GM12891 (cell line): Measurements from ENCODE around the gene GSTP1.

Source experiments
- DNase-seq: peaks from one replicate; pipeline ENCODE4 v3.0.0; 2011; ENCODE audit warnings: low spot score; ENCODE audit not compliant: insufficient read length
- FAIRE-seq: peaks from 2 replicates; lab custom pipeline; 2011; peaks lifted over from hg19 to GRCh38; lab: Jason Lieb, UNC
- PAX5 ChIP-seq: IDR thresholded peaks from 2 replicates; pipeline ENCODE4 v1.6.1; 2011; ENCODE audit warnings: low read length, moderate library complexity, mild to moderate bottlenecking; ENCODE audit not compliant: insufficient read depth, severe bottlenecking
- POLR2A ChIP-seq: IDR thresholded peaks from 2 replicates; pipeline ENCODE4 v1.6.1; 2011; ENCODE audit warnings: low read depth, low read length, control low read depth
- POLR2AphosphoS5 ChIP-seq: IDR thresholded peaks from 2 replicates; pipeline ENCODE4 v1.6.1; 2011; ENCODE audit warnings: low read depth, low read length, control low read depth
- POU2F2 ChIP-seq: IDR thresholded peaks from 2 replicates; pipeline ENCODE4 v1.6.1; 2011; ENCODE audit warnings: low read depth, mild to moderate bottlenecking, control low read depth, low read length, moderate library complexity
- SPI1 ChIP-seq: IDR thresholded peaks from 2 replicates; pipeline ENCODE4 v1.6.1; 2011; ENCODE audit warnings: low read depth, low read length, control low read depth
- TAF1 ChIP-seq: IDR thresholded peaks from 2 replicates; pipeline ENCODE4 v1.6.1; 2011; ENCODE audit warnings: low read depth, low read length, control low read depth

GSTP1 gene

DNA sequence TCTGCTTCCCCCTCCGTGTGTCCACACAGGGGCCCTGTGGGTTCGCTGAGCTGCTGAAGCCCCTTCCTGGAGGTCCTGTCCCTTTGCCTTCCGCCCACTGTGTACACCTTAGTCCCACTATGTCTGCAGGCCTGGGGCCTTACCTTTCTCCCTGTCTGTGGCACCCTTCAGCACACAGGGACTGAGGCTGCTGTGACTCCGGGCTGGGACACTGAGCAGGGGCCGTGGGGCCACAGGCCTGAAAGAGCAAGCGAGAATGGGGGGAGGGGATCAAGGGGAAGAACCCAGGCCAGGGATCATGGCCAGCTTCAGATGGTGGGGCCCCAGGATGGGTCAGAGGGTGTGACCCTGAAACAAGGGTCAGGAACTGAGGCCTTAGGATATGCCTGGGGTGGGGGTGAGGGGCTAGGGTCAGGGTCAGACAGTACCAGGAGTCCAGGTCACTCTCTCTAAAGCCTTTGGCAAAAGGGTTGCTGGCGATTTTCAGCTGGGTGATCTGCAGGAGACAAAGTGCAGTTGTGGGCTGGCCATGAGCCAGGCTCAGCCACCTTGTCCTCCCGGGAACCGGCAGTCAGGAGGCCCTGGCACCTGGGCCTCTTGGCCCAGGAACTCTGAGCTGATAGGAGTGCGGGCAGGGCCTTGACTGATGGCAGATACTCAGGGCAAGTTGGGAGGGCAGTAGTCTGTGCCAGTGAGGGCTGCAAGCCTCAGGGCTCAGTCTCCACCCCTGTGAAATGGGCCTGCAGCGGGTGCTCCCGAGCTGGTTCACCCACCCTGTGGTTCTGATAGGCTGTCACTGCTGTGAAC lies 48.8 kb downstream of the GSTP1 start:
- DNase-seq (no peak), FAIRE-seq (no peak)
- no peak for TF ChIP-seq POLR2A
- no peak for TF ChIP-seq TAF1

DNA sequence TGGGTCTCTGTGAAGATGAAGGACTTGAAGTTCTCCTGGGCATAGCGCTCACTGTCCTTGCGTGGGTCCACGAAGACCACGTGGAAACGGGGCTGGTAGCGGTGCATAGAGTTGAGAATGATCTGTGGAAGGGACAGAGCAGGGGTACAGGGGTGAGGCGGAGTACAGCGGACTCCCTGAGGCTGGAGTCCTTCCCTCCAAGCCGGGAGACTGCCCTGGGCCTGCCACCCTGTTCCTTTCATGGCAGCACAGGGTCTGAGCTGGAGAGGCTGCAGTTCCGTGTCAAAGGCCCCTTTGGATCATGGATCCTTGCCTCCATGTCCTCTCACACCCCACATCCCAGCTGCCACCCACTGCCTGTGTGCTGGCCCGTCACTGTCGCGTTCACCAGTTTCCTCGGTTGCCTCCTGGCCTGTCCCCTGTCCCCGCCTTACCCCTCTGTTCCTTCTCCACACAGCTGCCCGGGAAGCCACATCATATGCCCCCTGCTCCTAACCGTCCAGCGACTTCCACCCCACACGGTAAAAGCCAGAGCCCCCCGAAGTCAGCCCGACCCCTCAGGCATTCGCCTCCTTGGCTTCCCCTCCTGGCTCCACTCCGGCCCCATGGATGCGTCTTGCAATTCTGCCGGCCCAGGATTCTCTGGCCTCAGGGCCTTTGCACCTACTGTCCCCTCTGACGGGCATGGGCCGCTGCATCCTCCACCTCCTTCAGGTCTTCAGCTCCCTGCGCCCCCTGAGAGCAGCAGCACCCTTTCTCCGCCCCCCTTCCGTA lies 49.6 kb downstream of the GSTP1 start:
- FAIRE-seq (no peak), DNase-seq (no peak)

DNA sequence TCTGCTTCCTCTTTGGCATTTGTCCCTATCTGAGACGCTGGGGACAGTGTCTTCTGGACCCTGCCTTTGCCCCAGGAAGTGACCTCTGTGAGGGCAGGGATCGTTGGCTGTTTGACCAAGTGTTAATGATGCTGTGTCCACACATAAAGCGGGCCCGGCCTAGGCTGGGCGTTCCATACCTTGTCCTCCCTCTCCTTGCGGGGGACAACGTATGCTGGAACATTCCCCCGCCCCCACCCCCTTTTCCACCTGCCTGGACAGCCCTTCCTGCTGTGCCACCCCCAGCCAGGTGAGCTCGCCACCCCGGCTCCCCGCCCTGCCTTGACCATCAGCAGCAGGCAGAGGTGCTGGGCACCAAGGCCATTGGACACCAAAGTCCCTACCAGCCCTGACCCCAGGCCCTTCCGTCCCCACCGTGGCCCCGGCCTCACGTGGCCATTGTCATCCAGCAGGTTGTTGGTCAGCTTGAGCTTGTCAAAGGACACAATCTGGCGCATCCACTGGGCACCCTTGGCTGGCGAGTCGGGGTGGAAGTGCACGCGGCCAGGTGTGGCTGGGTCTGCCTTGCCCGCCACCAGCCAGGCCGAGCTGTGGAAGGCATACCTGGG lies 50.2 kb downstream of the GSTP1 start:
- TF ChIP-seq POU2F2 = no peak
- no peak for TF ChIP-seq POLR2AphosphoS5
- no peak for TF ChIP-seq SPI1
- no peak for TF ChIP-seq POLR2A
- DNase-seq (no peak), FAIRE-seq (no peak)

More for the DNA sequence above, 49.6 kb downstream of the GSTP1 start:
- no peak for TF ChIP-seq TAF1
- TF ChIP-seq PAX5 = no peak
- no peak for TF ChIP-seq SPI1
- no peak for TF ChIP-seq POLR2A
- TF ChIP-seq POU2F2 = no peak
- TF ChIP-seq POLR2AphosphoS5 = no peak

DNA sequence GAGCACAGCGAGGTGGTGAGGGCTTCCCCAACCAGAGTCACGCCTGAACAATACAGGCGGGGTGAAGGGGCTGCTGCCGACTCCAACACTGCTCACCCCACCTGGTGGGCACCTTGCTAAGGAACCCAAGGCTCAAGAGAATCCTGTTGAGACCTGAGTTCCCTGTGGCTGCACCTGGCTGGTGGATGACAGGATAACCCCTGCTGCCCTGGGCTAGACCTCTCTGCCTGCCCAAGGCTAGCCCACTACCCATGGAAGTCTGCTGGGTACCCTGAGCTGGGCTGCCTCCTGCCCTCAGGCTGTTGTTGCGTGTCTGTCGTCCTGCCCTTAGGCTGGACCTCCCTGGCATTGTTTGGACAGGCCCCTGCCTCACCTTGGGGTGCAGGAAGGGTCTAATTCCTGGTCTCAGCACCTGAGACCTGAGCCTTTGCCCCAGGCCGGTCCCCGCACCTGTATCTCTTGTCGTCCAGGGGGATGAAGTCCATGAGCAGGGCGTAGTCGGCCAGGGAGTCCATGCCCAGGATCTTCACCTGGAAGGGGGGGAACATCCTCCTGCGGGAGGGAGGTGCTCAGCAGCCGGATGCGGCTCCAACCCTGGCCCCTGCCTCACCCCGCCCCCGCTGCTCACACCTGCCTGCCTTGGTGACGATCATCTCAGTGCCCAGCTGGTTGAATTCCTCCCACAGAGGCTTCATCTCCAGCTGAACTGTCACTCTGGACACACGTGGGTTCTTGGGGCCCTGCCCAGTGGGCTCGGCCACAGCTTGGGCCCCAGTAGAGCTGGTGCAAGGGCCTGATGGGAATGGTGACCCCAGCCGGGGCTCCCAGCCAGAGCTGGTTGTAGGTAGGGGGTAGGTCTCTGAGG lies 51.0 kb downstream of the GSTP1 start:
- DNase-seq (no peak), FAIRE-seq (no peak)
- TF ChIP-seq PAX5 = no peak
- no peak for TF ChIP-seq POLR2AphosphoS5
- TF ChIP-seq POU2F2 = no peak
- no peak for TF ChIP-seq POLR2A
- TF ChIP-seq TAF1 = no peak
- no peak for TF ChIP-seq SPI1

DNA sequence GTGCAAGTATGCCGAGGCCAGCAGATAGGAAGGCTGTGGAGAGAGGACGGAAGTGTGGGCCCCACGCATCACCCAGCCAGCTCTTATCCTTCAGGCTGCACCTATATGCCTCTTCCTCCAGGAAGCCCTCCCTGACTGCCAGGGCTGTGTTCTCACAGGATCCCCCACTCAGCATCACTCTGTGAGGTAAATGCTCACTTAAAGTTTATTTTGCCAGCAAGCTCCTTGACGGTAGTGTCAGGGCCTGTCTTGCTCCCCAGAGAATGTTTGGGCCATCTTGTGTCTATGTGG lies 51.6 kb downstream of the GSTP1 start:
- FAIRE-seq (no peak), DNase-seq (no peak)
- TF ChIP-seq TAF1 (no peak), SPI1 (no peak), PAX5 (no peak), POLR2A (no peak), POLR2AphosphoS5 (no peak), POU2F2 (no peak)
